NCI-H1092 treated with DMSO at 0.1 percent for 48 hours (cell line): ENCODE results near the gene WDR37.
"Not testable (repeated sequence)": the region's sequence is repeated elsewhere in the genome, so short reads cannot be mapped to it uniquely, and the experiment has no call there.

Source experiments
- DNase-seq: peaks from one replicate; lab custom pipeline; 2025; lab: John Stamatoyannopoulos, UW

WDR37 gene

DNA sequence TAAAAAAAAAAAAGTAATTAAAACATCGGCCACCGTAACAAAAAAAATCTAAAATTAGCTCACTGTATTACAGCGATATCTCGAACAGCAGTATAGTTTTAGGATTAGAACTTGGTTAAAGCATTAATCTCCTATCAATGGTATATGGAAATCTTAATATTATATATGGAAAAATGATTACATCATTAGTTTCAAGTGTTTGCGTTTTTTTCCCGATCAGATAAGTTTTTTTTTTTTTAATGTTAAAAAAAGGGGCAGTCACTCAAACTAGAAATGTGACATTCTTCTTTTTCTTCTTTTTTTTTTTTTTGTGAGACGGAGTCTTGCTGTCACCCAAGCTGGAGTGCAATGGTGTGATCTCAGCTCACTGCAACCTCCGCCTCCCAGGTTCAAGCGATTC is 14.7 kb upstream of the WDR37 start:
- no peak for DNase-seq

GRCh38 chr10:1043532-1043995 is 12.6 kb upstream of the WDR37 start:
- DNase-seq, result no peak

DNA sequence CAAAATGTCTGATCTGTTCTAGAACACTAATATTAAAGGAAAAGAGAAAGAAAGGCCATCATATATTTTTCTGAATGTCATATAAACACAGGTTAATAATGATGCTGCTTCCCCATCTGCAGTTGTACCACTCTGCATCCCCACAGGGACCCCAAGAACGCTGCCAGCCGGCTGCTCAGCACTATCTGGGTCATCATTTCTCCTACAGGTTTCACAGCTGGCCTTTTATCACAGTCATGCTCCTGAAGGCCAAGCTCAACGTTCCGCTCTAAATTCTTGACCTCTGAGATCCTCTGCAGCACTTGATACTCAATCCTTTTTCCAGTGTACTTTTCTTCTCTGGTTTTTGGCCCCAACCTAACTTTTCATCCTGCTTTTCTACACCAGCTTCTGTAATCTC is 12.0 kb upstream of the WDR37 start:
- DNase-seq, result no peak

- no peak for DNase-seq
These were observed 11.2 kb upstream of the WDR37 start for GRCh38 chr10:1044964-1045363.

- no peak for DNase-seq
These were observed 10.8 kb upstream of the WDR37 start for GRCh38 chr10:1045415-1045814.

DNA sequence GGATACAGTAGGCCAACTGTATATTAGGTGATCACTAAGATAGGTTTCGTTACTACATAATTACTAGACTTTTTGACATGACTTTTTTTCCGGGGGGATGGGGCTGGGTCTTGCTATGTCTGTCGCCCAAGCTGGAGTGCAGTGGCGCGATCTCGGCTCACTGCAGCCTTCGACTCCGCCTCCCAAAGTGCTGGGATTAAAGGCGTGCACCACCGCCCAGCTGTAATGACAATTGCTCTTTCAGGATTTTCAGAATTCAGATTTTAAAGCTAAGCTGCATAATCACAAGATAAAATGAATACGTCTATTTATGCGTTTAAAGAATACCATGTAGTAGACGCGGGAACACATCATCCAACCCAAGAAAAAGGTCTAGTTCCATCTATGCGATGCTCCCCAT is 8.2 kb upstream of the WDR37 start:
- DNase-seq, result no peak

GRCh38 chr10:1048349-1048731 is 7.8 kb upstream of the WDR37 start:
- DNase-seq, result no peak

- peak; percentile 80 for DNase-seq
These were observed 7.3 kb upstream of the WDR37 start, which contains the start of gene IDI1 for GRCh38 chr10:1048732-1049424. TSS of gene IDI1 (minus strand) at chr10:1049119. CDS start at chr10:1049003, 116 bp downstream.

DNA sequence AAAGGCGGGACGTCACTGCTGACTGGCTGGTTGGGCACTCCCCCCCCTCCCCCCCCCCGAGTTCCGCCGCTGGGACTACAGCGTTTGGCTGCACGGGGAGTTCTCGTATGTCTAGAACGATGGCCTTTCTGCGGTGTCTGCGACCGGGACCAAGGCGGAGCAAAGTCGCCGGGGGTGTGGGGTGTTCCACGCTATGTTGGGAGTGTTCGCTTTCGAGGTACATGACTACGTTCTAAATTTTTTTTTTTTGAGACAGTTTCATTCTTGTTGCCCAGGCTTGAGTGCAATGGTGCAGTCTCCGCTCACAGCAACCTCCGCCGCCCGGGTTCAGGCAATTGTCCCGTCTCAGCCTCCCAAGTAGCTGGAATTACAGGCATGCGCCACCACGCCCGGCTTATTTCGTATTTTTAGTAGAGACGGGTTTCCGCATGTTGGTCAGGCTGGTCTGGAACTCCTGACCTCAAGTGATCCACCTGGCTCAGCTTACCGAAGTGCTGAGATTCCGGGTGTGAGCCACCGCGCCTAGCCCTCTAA is 6.7 kb upstream of the WDR37 start:
- DNase-seq, result no peak

GRCh38 chr10:1050145-1050544 is 6.0 kb upstream of the WDR37 start:
- no peak for DNase-seq

DNA sequence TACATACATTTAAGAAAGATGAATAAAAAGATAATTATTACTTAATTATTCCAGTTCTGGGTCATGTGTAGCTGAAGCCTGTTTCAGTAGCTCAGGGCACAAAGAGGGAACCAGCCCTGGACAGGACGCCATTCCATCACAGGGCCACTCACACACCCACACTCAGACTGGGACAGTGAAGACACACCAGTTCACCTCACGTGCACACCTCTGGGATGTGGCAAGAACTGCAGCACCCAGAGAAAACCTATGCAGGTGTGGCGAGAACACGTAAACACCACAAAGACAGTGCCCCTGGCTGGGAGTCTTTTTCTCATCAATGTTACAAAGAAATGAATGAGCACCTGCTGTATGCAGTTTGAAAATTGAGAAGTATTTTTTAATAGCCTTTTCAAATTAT is 5.6 kb upstream of the WDR37 start:
- no peak for DNase-seq

DNA sequence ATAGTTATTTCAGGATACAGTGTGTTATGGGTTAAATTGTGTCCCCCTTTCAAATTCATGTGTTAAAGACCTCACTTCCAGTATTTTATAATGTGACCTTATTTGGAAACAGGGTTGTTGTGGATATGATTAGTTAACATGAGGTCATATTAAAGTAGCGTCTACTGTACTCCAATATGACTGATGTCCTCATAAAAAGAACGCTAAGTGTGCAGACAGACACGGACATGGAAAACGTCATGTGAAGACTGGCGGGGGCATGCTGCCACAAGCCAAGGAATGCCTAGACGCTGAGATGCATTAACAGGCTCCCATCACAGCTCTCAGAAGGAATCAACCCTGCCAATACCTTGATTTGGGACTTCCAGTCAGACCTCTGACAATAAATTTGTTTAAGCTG is 1.5 kb upstream of the WDR37 start:
- no peak for DNase-seq

GRCh38 chr10:1057106-1057657 is 997 bp downstream of the WDR37 start:
- DNase-seq, result no peak

- DNase-seq, result no peak
These were observed 1.8 kb downstream of the WDR37 start for GRCh38 chr10:1058017-1058416.

DNA sequence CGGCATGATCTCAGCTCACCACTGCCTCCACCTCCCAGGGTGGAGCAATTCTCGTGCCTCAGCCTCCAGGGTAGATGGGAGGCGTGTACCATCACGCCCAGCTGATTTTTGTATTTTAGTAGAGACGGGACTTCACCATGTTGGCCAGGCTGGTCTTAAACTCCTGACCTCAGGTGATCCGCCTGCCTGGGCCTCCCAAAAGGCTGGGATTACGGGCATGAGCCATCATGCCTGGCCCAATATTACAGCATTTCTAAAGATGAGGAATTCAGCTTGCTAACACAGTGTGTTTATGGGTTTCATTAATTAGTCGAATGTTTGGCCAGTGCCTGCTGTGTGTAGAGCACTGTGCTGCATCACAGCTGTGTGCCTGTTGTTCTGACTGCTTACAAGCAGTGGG is 3.7 kb downstream of the WDR37 start:
- DNase-seq, result no peak

- no peak for DNase-seq
These were observed 6.0 kb downstream of the WDR37 start for GRCh38 chr10:1061930-1062774.

DNA sequence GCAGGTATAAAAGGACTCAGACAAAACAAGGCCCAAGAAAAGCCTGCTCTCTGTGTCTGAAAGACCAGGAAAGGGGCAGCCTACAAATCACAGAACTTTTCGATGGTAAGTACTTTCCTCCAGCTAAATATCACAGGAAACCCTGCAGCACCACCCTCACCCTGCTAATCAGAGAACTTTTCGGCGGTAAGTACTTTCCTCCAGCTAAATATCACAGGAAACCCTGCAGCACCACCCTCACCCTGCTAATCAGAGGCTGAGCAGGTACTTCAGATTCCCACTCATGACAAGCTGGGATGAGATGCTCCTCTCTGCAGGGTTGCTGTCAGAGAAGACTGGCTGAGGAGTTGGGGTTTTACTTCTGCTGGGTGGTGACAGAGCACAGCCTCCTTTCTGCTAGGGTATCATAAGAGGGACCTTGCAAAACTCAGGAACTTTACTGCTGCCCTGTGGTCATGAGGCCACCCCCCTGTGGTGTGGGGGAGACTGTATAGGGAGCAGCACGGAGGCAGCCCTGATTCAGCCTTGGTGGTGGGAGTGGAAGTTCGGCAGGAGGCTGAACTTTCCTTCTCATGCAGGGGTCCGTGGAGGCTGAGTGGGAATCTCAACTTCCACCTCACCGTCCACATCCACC is 7.2 kb downstream of the WDR37 start:
- no peak for DNase-seq

DNA sequence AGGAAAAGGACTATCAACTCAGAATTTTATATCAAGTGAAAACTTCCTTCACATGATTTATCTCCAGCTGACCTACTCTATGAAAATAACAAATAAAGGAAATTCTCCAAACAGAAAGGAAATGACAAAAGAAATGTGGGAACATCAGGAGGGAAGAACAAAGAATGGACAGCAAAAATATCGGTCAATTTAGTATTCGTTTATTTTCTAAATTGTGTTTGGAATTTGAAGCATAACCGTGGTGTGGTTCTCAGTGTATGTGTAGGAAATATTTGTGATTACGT is 8.7 kb downstream of the WDR37 start:
- no peak for DNase-seq

DNA sequence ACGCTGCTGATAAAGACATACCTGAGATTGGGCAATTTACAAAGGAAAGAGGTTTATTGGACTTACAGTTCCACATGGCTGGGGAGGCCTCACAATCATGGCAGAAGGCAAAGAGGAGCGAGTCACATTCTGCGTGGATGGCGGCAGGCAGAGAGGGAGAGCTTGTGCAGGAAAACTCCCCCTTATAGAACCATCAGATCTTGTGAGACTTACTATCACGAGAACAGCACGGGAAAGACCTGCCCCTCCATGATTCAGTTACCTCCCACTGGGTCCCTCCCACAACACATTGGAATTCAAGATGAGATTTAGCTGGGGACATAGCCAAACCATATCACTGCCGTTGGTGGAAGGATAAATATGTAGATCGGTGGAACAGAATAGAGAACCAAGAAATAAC is 10.5 kb downstream of the WDR37 start:
- DNase-seq, result not testable (repeated sequence)

GRCh38 chr10:1068380-1069361 is 12.5 kb downstream of the WDR37 start:
- no peak for DNase-seq

- no peak for DNase-seq
These were observed 14.7 kb downstream of the WDR37 start for GRCh38 chr10:1070919-1071318.
